ENCODE measurements around the gene SLC6A20. TPM values are rescaled to one million over a fixed set of nuclear protein-coding genes. Genes with fewer than 3 reads are reported as not detected.

Gene SLC6A20
- polyA plus RNA-seq, 1 experiment = not detected

- no peaks in the 10 kb centered on the region for H3K27me3 ChIP-seq (ENCODE audit: control insufficient read depth, insufficient read depth, low read length)
- peaks cover 7% of the 10 kb centered on the region for H3K36me3 ChIP-seq (ENCODE audit: control insufficient read depth, insufficient read depth, low read length)
- CTCF ChIA-PET = interaction anchor here (1.3 kb wide), 1 partner anchor 21 kb away, joined by 3 read pairs; no protein-coding TSS in a partner anchor
- no peak overlapping the region for H3K4me3 ChIP-seq (ENCODE audit: low read depth, low read length)
- no peak for DNase-seq (ENCODE audit: low read depth)
- TF ChIP-seq CTCF (IDR thresholded peaks at IDR 0.05; ENCODE audit: insufficient read depth, low read depth, low read length) = no peak
- POLR2A ChIA-PET = no interaction called here
Measured at GRCh38 chr3:45826321-45826720, 30.0 kb upstream of the SLC6A20 start.

GRCh38 chr3:45821127-45821526, 24.8 kb upstream of the SLC6A20 start:
- Histone ChIP-seq H3K27me3 (ENCODE audit: control insufficient read depth, insufficient read depth, low read length) (no peaks in the 10 kb centered on the region; the same call in 1 of the 2 replicates), H3K36me3 (ENCODE audit: control insufficient read depth, insufficient read depth, low read length) (peaks cover 2% of the 10 kb centered on the region; the same call in 1 of the 2 replicates), H3K4me3 (ENCODE audit: low read depth, low read length) (no peak overlapping the region)
- TF ChIP-seq CTCF (IDR thresholded peaks at IDR 0.05; ENCODE audit: insufficient read depth, low read depth, low read length) = no peak
- CTCF ChIA-PET = interaction anchor here (1.0 kb wide), 1 partner anchor 11 kb away, joined by 3 read pairs; no protein-coding TSS in a partner anchor
- POLR2A ChIA-PET = no interaction called here
- no peak for DNase-seq (ENCODE audit: low read depth)

DNA sequence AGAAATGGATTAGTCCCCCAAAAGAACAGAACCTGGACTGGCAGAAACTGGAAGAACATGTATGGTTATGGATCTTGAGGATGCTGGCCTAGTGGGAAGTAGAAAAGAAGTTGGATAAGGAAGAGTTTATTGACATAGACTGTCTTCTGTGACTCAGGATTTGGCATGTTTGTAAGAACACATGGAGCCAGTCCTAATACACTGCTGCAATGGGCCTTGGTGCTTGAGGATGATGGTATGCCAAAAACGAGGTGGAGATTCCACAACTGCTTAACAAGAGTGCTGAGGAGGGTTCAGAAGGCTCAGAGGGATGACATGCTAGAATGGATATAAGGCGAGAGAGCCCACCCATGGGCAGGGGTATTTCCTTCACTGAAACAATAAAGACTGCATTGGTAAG, 23.2 kb upstream of the SLC6A20 start:
- H3K36me3 ChIP-seq (ENCODE audit: control insufficient read depth, insufficient read depth, low read length) = no peaks in the 10 kb centered on the region
- no peak for TF ChIP-seq CTCF (IDR thresholded peaks at IDR 0.05; ENCODE audit: insufficient read depth, low read depth, low read length)
- CTCF ChIA-PET = no interaction called here
- no peak for DNase-seq (ENCODE audit: low read depth)
- peaks cover 3% of the 10 kb centered on the region; the same call in 1 of the 2 replicates for H3K27me3 ChIP-seq (ENCODE audit: control insufficient read depth, insufficient read depth, low read length)
- POLR2A ChIA-PET = no interaction called here
- H3K4me3 ChIP-seq (ENCODE audit: low read depth, low read length) = no peak overlapping the region

- H3K4me3 ChIP-seq (ENCODE audit: low read depth, low read length) = no peak overlapping the region
- no peaks in the 10 kb centered on the region for H3K36me3 ChIP-seq (ENCODE audit: control insufficient read depth, insufficient read depth, low read length)
- ChIA-PET CTCF (interaction anchor here (0.5 to 2.5 kb wide), 3 partner anchors 108 to 293 kb away, joined by 3 to 9 read pairs (median 4); no protein-coding TSS in a partner anchor), POLR2A (interaction anchor here (0.6 to 0.7 kb wide), 2 partner anchors 23 to 42 kb away, joined by 3 to 5 read pairs; no protein-coding TSS in a partner anchor)
- DNase-seq (ENCODE audit: low read depth) = peak; percentile 96
- peaks cover 4% of the 10 kb centered on the region for H3K27me3 ChIP-seq (ENCODE audit: control insufficient read depth, insufficient read depth, low read length)
- TF ChIP-seq CTCF (IDR thresholded peaks at IDR 0.05; ENCODE audit: insufficient read depth, low read depth, low read length) = no peak
Measured at GRCh38 chr3:45817831-45818522, 21.6 kb upstream of the SLC6A20 start.

GRCh38 chr3:45816544-45816943, 20.2 kb upstream of the SLC6A20 start:
- ChIA-PET CTCF (interaction anchor here (2.5 kb wide), 1 partner anchor 262 kb away, joined by 9 read pairs; no protein-coding TSS in a partner anchor), POLR2A (no interaction called here)
- H3K36me3 ChIP-seq (ENCODE audit: control insufficient read depth, insufficient read depth, low read length) = no peaks in the 10 kb centered on the region
- DNase-seq (ENCODE audit: low read depth) = no peak
- H3K27me3 ChIP-seq (ENCODE audit: control insufficient read depth, insufficient read depth, low read length) = peaks cover 6% of the 10 kb centered on the region
- H3K4me3 ChIP-seq (ENCODE audit: low read depth, low read length) = no peak overlapping the region
- no peak for TF ChIP-seq CTCF (IDR thresholded peaks at IDR 0.05; ENCODE audit: insufficient read depth, low read depth, low read length)
